ENCODE results near the gene CDKN2C.
A peak's percentile ranks its signal among the peaks of the same experiment; 100 is the strongest.

The CDKN2C gene

DNA sequence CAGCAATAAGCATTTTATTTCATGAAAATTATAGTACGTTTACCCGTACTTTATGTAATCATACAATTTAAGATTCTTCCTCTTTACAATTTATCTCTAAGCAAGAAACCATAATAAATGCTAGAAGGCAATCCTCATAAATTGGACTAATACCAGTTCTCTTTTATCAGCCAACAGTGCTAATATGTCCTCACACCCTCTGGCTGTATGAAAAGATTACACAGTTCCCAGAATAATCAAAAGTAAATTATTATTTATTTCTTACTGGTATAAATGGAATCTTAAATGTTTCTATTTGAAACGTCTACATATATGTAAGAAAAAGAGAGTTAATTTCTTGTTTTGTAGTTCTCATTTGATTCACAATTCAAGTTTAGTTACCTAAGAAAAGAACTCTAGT lies 3.1 kb upstream of the CDKN2C start:
- DNase-seq (ENCODE audit: low read depth), result no peak
- no peak for TF ChIP-seq CTCF (conservative IDR thresholded peaks at IDR 0.05; ENCODE audit: low read depth, low read length)
- H3K4me3 ChIP-seq (ENCODE audit: low read length), result no peak overlapping the region

DNA sequence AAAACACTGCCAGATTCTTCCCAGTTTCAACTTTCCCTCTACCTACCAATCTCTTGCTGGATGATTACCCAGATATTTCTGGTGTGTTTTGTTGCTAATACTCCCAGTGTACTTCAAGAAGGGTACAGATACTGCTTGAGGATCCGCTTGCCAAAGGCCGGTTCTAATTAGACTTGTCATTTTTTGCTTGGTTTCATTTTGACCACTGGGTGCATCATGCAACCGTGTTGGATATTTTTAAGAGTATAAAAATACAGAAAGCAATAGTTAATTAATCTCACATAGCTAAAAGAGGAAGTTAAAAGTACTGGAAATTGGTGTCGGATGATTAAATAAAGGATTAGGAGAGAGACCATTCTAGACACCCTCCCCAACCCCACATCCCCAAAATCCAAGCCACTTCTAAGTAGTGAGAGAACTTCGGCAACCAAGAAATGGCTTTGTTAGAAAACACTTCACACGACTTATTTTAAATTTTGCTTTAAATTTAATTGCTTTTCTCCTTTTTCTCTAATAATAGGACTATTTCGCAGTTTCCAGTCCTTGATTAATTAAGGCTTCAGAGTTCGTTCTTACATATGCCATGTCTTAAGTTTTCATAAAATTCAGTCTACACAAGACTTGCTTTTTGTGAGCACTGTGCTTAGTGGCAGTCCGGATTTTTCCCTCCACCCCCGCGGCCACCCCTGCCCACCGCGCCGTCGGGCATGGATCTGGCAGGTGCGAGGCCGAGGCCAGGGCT lies 2.5 kb upstream of the CDKN2C start:
- H3K4me3 ChIP-seq (ENCODE audit: low read length), result peak overlapping the region; percentile 26
- DNase-seq (ENCODE audit: low read depth), result no peak
- no peak for TF ChIP-seq CTCF (conservative IDR thresholded peaks at IDR 0.05; ENCODE audit: low read depth, low read length)

- DNase-seq (ENCODE audit: low read depth), result peak; percentile 59
- peak; percentile 33 for TF ChIP-seq CTCF (conservative IDR thresholded peaks at IDR 0.05; ENCODE audit: low read depth, low read length)
Observed at GRCh38 chr1:50968158-50968820, 1.8 kb upstream of the CDKN2C start.

GRCh38 chr1:50968821-50969610 lies 1.0 kb upstream of the CDKN2C start:
- DNase-seq (ENCODE audit: low read depth), result no peak
- peak overlapping the region; percentile 90 for H3K4me3 ChIP-seq (ENCODE audit: low read length)
- no peak for TF ChIP-seq CTCF (conservative IDR thresholded peaks at IDR 0.05; ENCODE audit: low read depth, low read length)

More at GRCh38 chr1:50968158-50968820, 1.8 kb upstream of the CDKN2C start:
- peak overlapping the region; percentile 90 for H3K4me3 ChIP-seq (ENCODE audit: low read length)

GRCh38 chr1:50970509-50970887 lies 453 bp downstream of the CDKN2C start:
- no peak for DNase-seq (ENCODE audit: low read depth)
- no peak for TF ChIP-seq CTCF (conservative IDR thresholded peaks at IDR 0.05; ENCODE audit: low read depth, low read length)
- H3K4me3 ChIP-seq (ENCODE audit: low read length), result peak overlapping the region; percentile 90

DNA sequence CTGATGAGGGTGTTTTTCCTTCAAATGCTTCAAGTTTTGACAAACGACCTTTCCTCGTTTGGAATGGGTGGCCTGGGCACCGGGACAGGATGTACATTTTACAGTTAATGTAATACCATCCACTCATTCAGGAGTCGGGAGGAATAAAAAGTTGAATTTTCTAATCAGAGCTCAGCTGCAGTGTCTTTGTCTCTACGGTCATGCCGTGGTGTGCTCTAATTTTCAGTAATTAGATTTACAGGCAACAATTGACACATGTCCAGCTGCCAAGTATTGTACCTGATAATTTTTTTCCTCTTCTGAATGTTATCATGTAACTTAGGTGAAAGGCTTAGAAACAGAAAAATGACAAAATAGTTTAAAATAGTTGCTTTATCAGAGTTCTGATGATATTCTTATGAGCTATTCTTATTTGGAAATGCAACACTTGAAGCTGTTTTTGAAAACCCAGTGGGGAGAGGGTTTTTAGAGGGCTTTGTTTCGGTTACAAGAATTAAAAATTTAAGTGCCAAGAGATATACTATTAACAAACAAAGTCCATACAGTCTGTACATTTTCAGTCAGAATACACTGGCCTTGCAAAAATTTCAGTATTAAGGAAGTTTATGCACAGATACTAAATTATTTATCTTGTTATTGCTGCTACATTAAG lies 1.0 kb downstream of the CDKN2C start:
- peak overlapping the region; percentile 90 for H3K4me3 ChIP-seq (ENCODE audit: low read length)
- no peak for TF ChIP-seq CTCF (conservative IDR thresholded peaks at IDR 0.05; ENCODE audit: low read depth, low read length)
- no peak for DNase-seq (ENCODE audit: low read depth)
